Activated CD4-positive, alpha-beta T cell treated with anti-CD3 and anti-CD28 coated beads, Interleukin-2, amount 50 U/mL, for 1 hour (primary cell): ENCODE data around the gene VEZT.
"Not testable (repeated sequence)": the region's sequence is repeated elsewhere in the genome, so short reads cannot be mapped to it uniquely, and the experiment has no call there.

ENCODE experiments used
- DNase-seq: peaks from one replicate; pipeline ENCODE4 v3.0.0-alpha.2; 2020

Gene VEZT

GRCh38 chr12:95262808-95263207 is 45.2 kb downstream of the VEZT start:
- DNase-seq: no peak

- no peak for DNase-seq
Observed at GRCh38 chr12:95265765-95266164, 48.2 kb downstream of the VEZT start.

- DNase-seq: no peak
Observed at GRCh38 chr12:95266254-95266653, 48.6 kb downstream of the VEZT start.

- no peak for DNase-seq
Observed at GRCh38 chr12:95269892-95270291, 52.3 kb downstream of the VEZT start.

GRCh38 chr12:95271465-95271864 is 53.9 kb downstream of the VEZT start:
- no peak for DNase-seq

- no peak for DNase-seq
Observed at GRCh38 chr12:95277139-95277538, 59.5 kb downstream of the VEZT start.

GRCh38 chr12:95279856-95280255 is 62.2 kb downstream of the VEZT start:
- DNase-seq: no peak

- no peak for DNase-seq
Observed at GRCh38 chr12:95282266-95282665, 64.7 kb downstream of the VEZT start.

- DNase-seq: no peak
Observed at GRCh38 chr12:95283371-95283770, 65.8 kb downstream of the VEZT start.

- DNase-seq: no peak
Observed at GRCh38 chr12:95286713-95287112, 69.1 kb downstream of the VEZT start.

- DNase-seq: no peak
Observed at GRCh38 chr12:95291501-95291900, 73.9 kb downstream of the VEZT start.

- no peak for DNase-seq
Observed at GRCh38 chr12:95298916-95299315, 81.3 kb downstream of the VEZT start.

- no peak for DNase-seq
Observed at GRCh38 chr12:95300286-95300685, 82.7 kb downstream of the VEZT start.

GRCh38 chr12:95303476-95303875 is 85.9 kb downstream of the VEZT start:
- DNase-seq: no peak

GRCh38 chr12:95304673-95305198 is 87.1 kb downstream of the VEZT start:
- no peak for DNase-seq

- no peak for DNase-seq
Observed at GRCh38 chr12:95312656-95313055, 95.0 kb downstream of the VEZT start.

- not testable (repeated sequence) for DNase-seq
Observed at GRCh38 chr12:95314756-95315155, 97.1 kb downstream of the VEZT start.

GRCh38 chr12:95316798-95317197 is 99.2 kb downstream of the VEZT start:
- no peak for DNase-seq

- DNase-seq: no peak
Observed at GRCh38 chr12:95318071-95318545, 100.5 kb downstream of the VEZT start.

GRCh38 chr12:95319694-95320331 is 102.2 kb downstream of the VEZT start:
- DNase-seq: no peak

GRCh38 chr12:95321516-95322246 is 104.1 kb downstream of the VEZT start:
- DNase-seq: no peak

- DNase-seq: no peak
Observed at GRCh38 chr12:95322326-95322725, 104.7 kb downstream of the VEZT start.

- DNase-seq: no peak
Observed at GRCh38 chr12:95323212-95323611, 105.6 kb downstream of the VEZT start.

- DNase-seq: not testable (repeated sequence)
Observed at GRCh38 chr12:95324246-95324645, 106.6 kb downstream of the VEZT start.
